Measurements from ENCODE around the gene TMEM131L. TPM values are rescaled to one million over a fixed set of nuclear protein-coding genes. Genes with fewer than 3 reads are reported as not detected.

TMEM131L gene
- total RNA-seq, 1 experiment from 2014 or later = 14.6 TPM

- Histone ChIP-seq H3K9me3 (ENCODE audit: control insufficient read depth, low read depth, low read length) (no peaks in the 10 kb centered on the region), H3K18ac (ENCODE audit: insufficient read length, low read depth, low read length) (no peak overlapping the region), H3T11ph (ENCODE audit: low read length) (no peak overlapping the region), H3K14ac (ENCODE audit: insufficient read depth, low read length) (no peak overlapping the region), H3K4ac (ENCODE audit: low read depth, low read length) (no peak overlapping the region), H3K23me2 (ENCODE audit: insufficient read length, low read depth, low read length, poor library complexity, severe bottlenecking) (no peaks in the 10 kb centered on the region), H2AFZ (ENCODE audit: low read length) (no peak overlapping the region), H4K5ac (ENCODE audit: insufficient read length, low read depth, low read length) (no peak overlapping the region), H3K4me1 (ENCODE audit: insufficient read depth, low read length) (0 out of 2 replicates have a peak, but pooled peaks cover 4% of the 10 kb centered on the region), H3K56ac (ENCODE audit: insufficient read length, low read depth, low read length) (no peak overlapping the region), H3K79me1 (ENCODE audit: insufficient read depth, low read depth, low read length, poor library complexity, severe bottlenecking) (no peaks in the 10 kb centered on the region), H3K27me3 (ENCODE audit: insufficient read depth, low read length) (no peaks in the 10 kb centered on the region), H3K79me2 (ENCODE audit: insufficient read depth, low read length) (no peaks in the 10 kb centered on the region), H4K91ac (ENCODE audit: insufficient read length, low read depth, low read length) (no peak overlapping the region), H2BK20ac (ENCODE audit: low read depth, low read length, poor library complexity, severe bottlenecking) (no peak overlapping the region), H4K20me1 (ENCODE audit: control insufficient read depth, insufficient read depth, insufficient read length) (no peaks in the 10 kb centered on the region), H3K4me2 (ENCODE audit: insufficient read depth, insufficient read length, low read length) (no peak overlapping the region), H2BK120ac (ENCODE audit: low read depth, low read length, poor library complexity, severe bottlenecking) (no peak overlapping the region), H2BK12ac (ENCODE audit: insufficient read length, low read depth, low read length) (no peak overlapping the region), H3K9ac (ENCODE audit: extremely low read depth, insufficient read length, low read length) (no peak overlapping the region), H2BK5ac (ENCODE audit: insufficient read length, low read length) (no peak overlapping the region), H2AK5ac (ENCODE audit: insufficient read length, low read length) (no peak overlapping the region), H3K23ac (ENCODE audit: insufficient read length, low read depth, low read length) (no peak overlapping the region), H2BK15ac (ENCODE audit: low read depth, low read length) (no peak overlapping the region), H3K27ac (ENCODE audit: insufficient read length, low read depth, low read length) (no peak overlapping the region), H4K8ac (replicated peaks; ENCODE audit: insufficient read length, low read depth, low read length) (no peak overlapping the region)
- Mint-ChIP-seq H3K27me3 (ENCODE audit: low read depth) (peaks cover 2% of the 10 kb centered on the region; the same call in 1 of the 2 replicates), H3K27ac (no peak overlapping the region), H3K36me3 (ENCODE audit: insufficient read depth in 1 of 3, low read depth in 3 of 3) (peaks cover 3 to 11% (median 5%) of the 10 kb centered on the region in 3 experiments; a peak in 6 of 7 replicates), H3K9me3 (peaks cover 8% of the 10 kb centered on the region in 2 experiments), H3K4me3 (no peak overlapping the region), H3K4me1 (peaks cover 11 to 14% of the 10 kb centered on the region in 2 experiments)
- WGBS (ENCODE audit: extremely low coverage, insufficient read length, low lambda C conversion rate) = no CpG with 5 or more reads among the region's 1 CpG
- no peak for TF ChIP-seq CTCF (conservative IDR thresholded peaks at IDR 0.05)
- no peak for DNase-seq
Measured at GRCh38 chr4:153646978-153647377, 180.8 kb downstream of the TMEM131L start.

Measured in H9 (cell line).